Measurements from ENCODE around the gene TOMM20. TPM values are rescaled to one million over a fixed set of nuclear protein-coding genes. Genes with fewer than 3 reads are reported as not detected.

TOMM20 gene
- total and polyA plus RNA-seq, 9 of the 15 experiments (the other 6 are each of a cell fraction or from before 2014, with no cell fraction given): 70.6 to 334 (median 159) TPM

DNA sequence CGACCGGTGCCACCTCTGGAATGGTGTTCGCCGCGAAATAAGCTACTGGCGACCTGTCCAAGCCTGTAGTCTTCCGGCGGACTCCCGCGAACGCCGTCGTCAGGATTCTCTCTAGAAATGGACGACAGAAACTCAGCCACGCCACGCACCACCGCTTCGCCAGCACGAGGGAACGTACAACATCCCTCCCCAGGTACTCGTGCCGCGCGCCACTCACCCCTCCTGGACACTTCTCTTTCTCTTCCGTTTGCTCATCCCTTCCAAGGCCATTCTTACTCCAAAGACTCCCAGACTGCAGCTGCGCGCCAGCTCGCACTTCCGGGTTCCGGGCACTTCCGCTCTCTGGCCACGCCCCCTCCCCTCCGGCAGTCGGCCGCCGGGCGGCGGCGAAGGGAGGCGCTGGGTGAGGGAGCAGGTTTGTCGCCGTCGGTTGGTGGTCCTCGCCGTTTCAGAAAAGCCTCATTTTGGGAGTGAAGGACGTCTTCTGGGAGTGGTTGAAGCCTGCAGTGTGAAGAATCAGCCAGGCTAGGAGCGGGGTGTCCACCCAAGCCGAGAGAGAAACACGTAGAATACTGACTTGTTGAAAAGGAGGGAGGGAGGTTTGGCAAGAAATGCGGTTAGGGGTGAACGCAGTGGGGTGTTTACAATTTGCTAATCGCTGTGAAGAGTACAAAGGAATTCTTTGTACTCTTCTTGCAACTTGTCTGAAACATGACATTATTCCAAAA lies 32.5 kb upstream of the TOMM20 start, which contains the start of gene RBM34 (continued):
- TF ChIP-seq POLR2B (IDR thresholded peaks at IDR 0.05; ENCODE audit: low read depth, partially characterized antibody) (peak; percentile 99), RAD51 (IDR thresholded peaks at IDR 0.05; ENCODE audit: borderline replicate concordance, low read depth) (0 out of 2 replicates have a peak, but pooled peaks have one; percentile 5), ZNF263 (CRISPR knock-in tag; IDR thresholded peaks at IDR 0.05; ENCODE audit: borderline replicate concordance) (0 out of 2 replicates have a peak, but pooled peaks have one; percentile 30), TARDBP (IDR thresholded peaks at IDR 0.05) (peak; percentile 48; the same call in 1 of the 2 replicates), ZNF143 (CRISPR knock-in tag; IDR thresholded peaks at IDR 0.05) (no peak), ZNF780A (CRISPR knock-in tag; IDR thresholded peaks at IDR 0.05) (peak; percentile 58; the same call in 1 of the 2 replicates), STAT5A (IDR thresholded peaks at IDR 0.05; ENCODE audit: borderline replicate concordance, low read length) (peak; percentile 48; the same call in 1 of the 2 replicates), MCM3 (IDR thresholded peaks at IDR 0.05) (no peak), U2AF2 (optimal IDR thresholded peaks at IDR 0.05; ENCODE audit: low read depth, low read length) (no peak), EGR1 (conservative IDR thresholded peaks at IDR 0.05) (peak; percentile 14; the same call in 1 of the 2 replicates), ESRRB (CRISPR knock-in tag; IDR thresholded peaks at IDR 0.05; ENCODE audit: borderline replicate concordance) (no peak), NCOA6 (IDR thresholded peaks at IDR 0.05) (peak; percentile 65; the same call in 1 of the 2 replicates), PCBP1 (IDR thresholded peaks at IDR 0.05; ENCODE audit: low read depth, low read length, poor library complexity, severe bottlenecking) (peak; percentile 86), MAFK (IDR thresholded peaks at IDR 0.05; ENCODE audit: low read length) (no peak), ATF1 (CRISPR knock-in tag; IDR thresholded peaks at IDR 0.05) (no peak), ATF1 (tag; IDR thresholded peaks at IDR 0.05) (peak; percentile 78), GTF2F1 (IDR thresholded peaks at IDR 0.05; ENCODE audit: low read depth, low read length) (peak; percentile 90; the same call in 1 of the 2 replicates), MAZ (CRISPR knock-in tag; conservative IDR thresholded peaks at IDR 0.05 in 1 of 2, IDR thresholded peaks at IDR 0.05 in 1 of 2) (peak; percentile 85 to 91), SIX5 (IDR thresholded peaks at IDR 0.05; ENCODE audit: borderline replicate concordance in 1 of 2, insufficient read depth in 1 of 2, low read depth in 1 of 2, low read length in 2 of 2) (no peak; a peak in 1 of 4 replicates), GATAD2B (IDR thresholded peaks at IDR 0.05; ENCODE audit: borderline replicate concordance) (peak; percentile 97), KLF16 (IDR thresholded peaks at IDR 0.05) (peak; percentile 1; the same call in 1 of the 2 replicates), MEF2D (tag; conservative IDR thresholded peaks at IDR 0.05; ENCODE audit: low read depth) (no peak), ZNF75A (CRISPR knock-in tag; IDR thresholded peaks at IDR 0.05) (0 out of 2 replicates have a peak, but pooled peaks have one; percentile 16), ZNF830 (CRISPR knock-in tag; IDR thresholded peaks at IDR 0.05) (0 out of 2 replicates have a peak, but pooled peaks have one; percentile 19)
- TF ChIP-seq, protein P1, sequence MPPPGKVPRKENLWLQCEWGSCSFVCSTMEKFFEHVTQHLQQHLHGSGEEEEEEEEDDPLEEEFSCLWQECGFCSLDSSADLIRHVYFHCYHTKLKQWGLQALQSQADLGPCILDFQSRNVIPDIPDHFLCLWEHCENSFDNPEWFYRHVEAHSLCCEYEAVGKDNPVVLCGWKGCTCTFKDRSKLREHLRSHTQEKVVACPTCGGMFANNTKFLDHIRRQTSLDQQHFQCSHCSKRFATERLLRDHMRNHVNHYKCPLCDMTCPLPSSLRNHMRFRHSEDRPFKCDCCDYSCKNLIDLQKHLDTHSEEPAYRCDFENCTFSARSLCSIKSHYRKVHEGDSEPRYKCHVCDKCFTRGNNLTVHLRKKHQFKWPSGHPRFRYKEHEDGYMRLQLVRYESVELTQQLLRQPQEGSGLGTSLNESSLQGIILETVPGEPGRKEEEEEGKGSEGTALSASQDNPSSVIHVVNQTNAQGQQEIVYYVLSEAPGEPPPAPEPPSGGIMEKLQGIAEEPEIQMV (tag; conservative IDR thresholded peaks at IDR 0.05; ENCODE audit: low read depth): no peak
- TF ChIP-seq, protein P2, sequence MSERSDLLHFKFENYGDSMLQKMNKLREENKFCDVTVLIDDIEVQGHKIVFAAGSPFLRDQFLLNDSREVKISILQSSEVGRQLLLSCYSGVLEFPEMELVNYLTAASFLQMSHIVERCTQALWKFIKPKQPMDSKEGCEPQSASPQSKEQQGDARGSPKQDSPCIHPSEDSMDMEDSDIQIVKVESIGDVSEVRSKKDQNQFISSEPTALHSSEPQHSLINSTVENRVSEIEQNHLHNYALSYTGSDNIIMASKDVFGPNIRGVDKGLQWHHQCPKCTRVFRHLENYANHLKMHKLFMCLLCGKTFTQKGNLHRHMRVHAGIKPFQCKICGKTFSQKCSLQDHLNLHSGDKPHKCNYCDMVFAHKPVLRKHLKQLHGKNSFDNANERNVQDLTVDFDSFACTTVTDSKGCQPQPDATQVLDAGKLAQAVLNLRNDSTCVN (CRISPR knock-in tag; IDR thresholded peaks at IDR 0.05): peak; percentile 93; the same call in 1 of the 2 replicates
